ENCODE data around the gene GALC.

GALC gene

GRCh38 chr14:87960013-87960787, 32.8 kb downstream of the GALC start:
- no peak for DNase-seq
- TF ChIP-seq GATA1 (IDR thresholded peaks at IDR 0.05; ENCODE audit: low read depth, low read length) = no peak
- TF ChIP-seq POLR2A (IDR thresholded peaks at IDR 0.05; ENCODE audit: low read length) = no peak

- no peak for TF ChIP-seq GATA1 (IDR thresholded peaks at IDR 0.05; ENCODE audit: low read depth, low read length)
- TF ChIP-seq POLR2A (IDR thresholded peaks at IDR 0.05; ENCODE audit: low read length) = no peak
- DNase-seq = no peak
Observed at GRCh38 chr14:87955501-87955900, 37.5 kb downstream of the GALC start.

GRCh38 chr14:87952307-87953094, 40.5 kb downstream of the GALC start:
- no peak for TF ChIP-seq GATA1 (IDR thresholded peaks at IDR 0.05; ENCODE audit: low read depth, low read length)
- TF ChIP-seq POLR2A (IDR thresholded peaks at IDR 0.05; ENCODE audit: low read length) = no peak
- DNase-seq = no peak

- DNase-seq = peak; percentile 69 to 84
Observed at GRCh38 chr14:87944987-87945604, 47.9 kb downstream of the GALC start.

GRCh38 chr14:87940894-87941293, 52.1 kb downstream of the GALC start:
- TF ChIP-seq GATA1 (IDR thresholded peaks at IDR 0.05; ENCODE audit: low read depth, low read length) = no peak
- TF ChIP-seq POLR2A (IDR thresholded peaks at IDR 0.05; ENCODE audit: low read length) = no peak
- no peak for DNase-seq

More at GRCh38 chr14:87944987-87945604, 47.9 kb downstream of the GALC start:
- TF ChIP-seq GATA1 (IDR thresholded peaks at IDR 0.05; ENCODE audit: low read depth, low read length) = no peak
- no peak for TF ChIP-seq POLR2A (IDR thresholded peaks at IDR 0.05; ENCODE audit: low read length)

GRCh38 chr14:87940382-87940781, 52.6 kb downstream of the GALC start:
- no peak for TF ChIP-seq GATA1 (IDR thresholded peaks at IDR 0.05; ENCODE audit: low read depth, low read length)
- TF ChIP-seq POLR2A (IDR thresholded peaks at IDR 0.05; ENCODE audit: low read length) = no peak
- no peak for DNase-seq

DNA sequence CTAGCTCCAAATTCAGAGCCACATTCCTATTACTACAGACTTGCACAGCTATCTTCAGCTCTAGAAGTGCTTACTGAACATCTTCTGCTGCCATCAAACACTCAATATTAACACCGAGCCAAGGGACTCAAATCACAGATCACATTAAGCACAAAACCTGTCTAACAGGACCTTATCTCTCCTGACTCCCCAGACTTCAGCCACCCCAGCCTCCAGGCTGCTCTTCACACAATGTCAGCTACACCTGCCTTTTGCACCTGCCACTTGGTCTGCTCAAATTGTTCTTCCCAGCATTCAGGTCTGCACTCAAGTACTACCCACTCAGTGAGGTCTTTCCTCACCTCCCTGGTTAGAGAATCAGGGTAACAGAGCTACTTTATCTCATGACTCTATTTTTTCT, 57.1 kb downstream of the GALC start:
- no peak for DNase-seq
- TF ChIP-seq POLR2A (IDR thresholded peaks at IDR 0.05; ENCODE audit: low read length) = no peak
- TF ChIP-seq GATA1 (IDR thresholded peaks at IDR 0.05; ENCODE audit: low read depth, low read length) = no peak

- TF ChIP-seq POLR2A (IDR thresholded peaks at IDR 0.05; ENCODE audit: low read length) = no peak
- DNase-seq = no peak
Observed at GRCh38 chr14:87935081-87935828, 57.7 kb downstream of the GALC start.

- TF ChIP-seq GATA1 (IDR thresholded peaks at IDR 0.05; ENCODE audit: low read depth, low read length) (no peak), POLR2A (IDR thresholded peaks at IDR 0.05; ENCODE audit: low read length) (no peak)
- DNase-seq = no peak
Observed at GRCh38 chr14:87934185-87934584, 58.8 kb downstream of the GALC start.

- DNase-seq = no peak
- TF ChIP-seq GATA1 (IDR thresholded peaks at IDR 0.05; ENCODE audit: low read depth, low read length) (no peak), POLR2A (IDR thresholded peaks at IDR 0.05; ENCODE audit: low read length) (no peak)
Observed at GRCh38 chr14:87916886-87917275, 76.1 kb downstream of the GALC start.

GRCh38 chr14:87916103-87916885, 76.7 kb downstream of the GALC start:
- no peak for DNase-seq
- TF ChIP-seq POLR2A (IDR thresholded peaks at IDR 0.05; ENCODE audit: low read length) = no peak
- TF ChIP-seq GATA1 (IDR thresholded peaks at IDR 0.05; ENCODE audit: low read depth, low read length) = no peak

DNA sequence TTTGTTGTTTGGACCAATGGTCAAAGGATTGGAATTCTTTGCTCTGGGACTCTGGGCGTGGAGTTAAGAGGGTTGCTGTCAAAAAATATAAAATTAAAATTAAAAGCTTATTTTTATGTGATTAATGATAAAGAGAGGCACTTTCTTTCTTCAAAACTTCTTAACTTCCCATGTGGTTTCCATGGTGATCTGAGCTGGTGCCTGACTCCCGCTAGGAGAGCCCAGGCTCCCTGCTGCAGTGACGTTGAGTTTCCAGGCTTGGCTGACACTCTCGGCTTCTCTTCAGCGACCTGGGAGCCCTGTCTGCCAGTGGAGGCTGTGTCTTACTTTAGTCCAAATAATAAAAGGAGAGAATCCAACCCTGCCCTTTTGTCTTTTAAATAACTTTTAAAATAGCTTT, 84.4 kb downstream of the GALC start:
- no peak for DNase-seq
- no peak for TF ChIP-seq GATA1 (IDR thresholded peaks at IDR 0.05; ENCODE audit: low read depth, low read length)
- TF ChIP-seq POLR2A (IDR thresholded peaks at IDR 0.05; ENCODE audit: low read length) = no peak

- TF ChIP-seq GATA1 (IDR thresholded peaks at IDR 0.05; ENCODE audit: low read depth, low read length) = no peak
- TF ChIP-seq POLR2A (IDR thresholded peaks at IDR 0.05; ENCODE audit: low read length) = no peak
- DNase-seq = no peak
Observed at GRCh38 chr14:87901652-87902051, 91.3 kb downstream of the GALC start.
